IgD-negative memory B cell (primary cell): Measurements from ENCODE around the gene YWHAH. TPM values are rescaled to one million over a fixed set of nuclear protein-coding genes. Genes with fewer than 3 reads are reported as not detected.
"Not testable (repeated sequence)": the region's sequence is repeated elsewhere in the genome, so short reads cannot be mapped to it uniquely, and the experiment has no call there.

Source experiments
- H3K27ac Mint-ChIP-seq, 3 donors: one replicate each; pipeline ENCODE4 v1.8.0; 2020 to 2022; ENCODE audit warnings: mild to moderate bottlenecking in 3 of 3, mixed read lengths in 3 of 3, moderate library complexity in 1 of 3
- H3K27me3 Mint-ChIP-seq: one replicate; pipeline ENCODE4 v1.8.0; 2021; ENCODE audit warnings: mixed read lengths
- H3K36me3 Mint-ChIP-seq: one replicate; pipeline ENCODE4 v1.8.0; 2020; ENCODE audit warnings: mild to moderate bottlenecking, mixed read lengths
- H3K4me1 Mint-ChIP-seq, 3 donors: one replicate each; pipeline ENCODE4 v1.8.0; 2020 to 2022; ENCODE audit warnings: mixed read lengths in 3 of 3, mild to moderate bottlenecking in 1 of 3
- H3K4me3 Mint-ChIP-seq, 4 donors: one replicate each; pipeline ENCODE4 v1.8.0; 2020 to 2022; ENCODE audit warnings: mild to moderate bottlenecking in 4 of 4, mixed read lengths in 4 of 4, moderate library complexity in 3 of 4
- H3K9me3 Mint-ChIP-seq, 3 donors: one replicate each; pipeline ENCODE4 v1.8.0; 2020 to 2021; ENCODE audit warnings: mixed read lengths in 3 of 3, mild to moderate bottlenecking in 1 of 3
- polyA plus RNA-seq: library from polyadenylated mRNA; unstranded; fragments of 300-500 nt; fragmentation: Illumina TruSeq; gene quantifications from one replicate; pipeline ENCODE4 v1.2.3, GENCODE V29; 2021

YWHAH gene
- polyA plus RNA-seq, 1 donor from 2014 or later, result 65.3 TPM

- no peaks in the 10 kb centered on the region for H3K27me3 Mint-ChIP-seq
- peak overlapping the region; percentile 46 to 93 (median 83) for H3K4me3 Mint-ChIP-seq
- H3K9me3 Mint-ChIP-seq, result no peaks in the 10 kb centered on the region
- peak overlapping the region; percentile 74 to 96 (median 89) for H3K27ac Mint-ChIP-seq
- H3K4me1 Mint-ChIP-seq, result peaks cover 10 to 19% (median 14%) of the 10 kb centered on the region in 3 donors
- no peaks in the 10 kb centered on the region for H3K36me3 Mint-ChIP-seq
Observed at GRCh38 chr22:31970490-31971444, 26.4 kb downstream of the YWHAH start.

- Mint-ChIP-seq H3K4me1 (peaks cover 10 to 21% (median 17%) of the 10 kb centered on the region in 3 donors), H3K27me3 (no peaks in the 10 kb centered on the region), H3K4me3 (no peak overlapping the region), H3K36me3 (no peaks in the 10 kb centered on the region), H3K9me3 (no peaks in the 10 kb centered on the region), H3K27ac (no peak overlapping the region)
Observed at GRCh38 chr22:31972180-31972579, 27.8 kb downstream of the YWHAH start.

GRCh38 chr22:31973739-31974138 lies 29.4 kb downstream of the YWHAH start:
- H3K9me3 Mint-ChIP-seq, result no peaks in the 10 kb centered on the region
- H3K36me3 Mint-ChIP-seq, result no peaks in the 10 kb centered on the region
- peaks cover 10 to 31% (median 25%) of the 10 kb centered on the region in 3 donors for H3K4me1 Mint-ChIP-seq
- H3K27ac Mint-ChIP-seq, result peak overlapping the region in 1 of 3 donors; percentile 10
- H3K27me3 Mint-ChIP-seq, result no peaks in the 10 kb centered on the region
- no peak overlapping the region for H3K4me3 Mint-ChIP-seq

GRCh38 chr22:31977141-31977841 lies 33.0 kb downstream of the YWHAH start:
- peak overlapping the region in 1 of 4 donors; percentile 70 for H3K4me3 Mint-ChIP-seq
- H3K27me3 Mint-ChIP-seq, result no peaks in the 10 kb centered on the region
- no peaks in the 10 kb centered on the region for H3K9me3 Mint-ChIP-seq
- H3K36me3 Mint-ChIP-seq, result no peaks in the 10 kb centered on the region
- H3K4me1 Mint-ChIP-seq, result peaks cover 0 to 12% (median 11%) of the 10 kb centered on the region in 3 donors
- H3K27ac Mint-ChIP-seq, result peak overlapping the region in 1 of 3 donors; percentile 36

GRCh38 chr22:31977939-31978338 lies 33.6 kb downstream of the YWHAH start:
- H3K27ac Mint-ChIP-seq, result no peak overlapping the region
- H3K36me3 Mint-ChIP-seq, result no peaks in the 10 kb centered on the region

GRCh38 chr22:31980628-31981027 lies 36.3 kb downstream of the YWHAH start:
- Mint-ChIP-seq H3K4me3 (no peak overlapping the region), H3K9me3 (no peaks in the 10 kb centered on the region), H3K4me1 (peaks cover 0 to 12% (median 11%) of the 10 kb centered on the region in 3 donors), H3K27me3 (no peaks in the 10 kb centered on the region), H3K36me3 (no peaks in the 10 kb centered on the region), H3K27ac (no peak overlapping the region)

More at GRCh38 chr22:31977939-31978338, 33.6 kb downstream of the YWHAH start:
- Mint-ChIP-seq H3K9me3 (no peaks in the 10 kb centered on the region), H3K4me1 (peaks cover 0 to 12% (median 11%) of the 10 kb centered on the region in 3 donors), H3K27me3 (no peaks in the 10 kb centered on the region), H3K4me3 (peak overlapping the region in 1 of 4 donors; percentile 58)

GRCh38 chr22:31981976-31982375 lies 37.6 kb downstream of the YWHAH start:
- H3K27me3 Mint-ChIP-seq, H3K36me3 Mint-ChIP-seq, H3K4me3 Mint-ChIP-seq, H3K9me3 Mint-ChIP-seq, H3K27ac Mint-ChIP-seq: not testable (repeated sequence)
- H3K4me1 Mint-ChIP-seq, result peaks cover 0 to 12% (median 10%) of the 10 kb centered on the region in 3 donors

- Mint-ChIP-seq H3K4me3 (no peak overlapping the region), H3K27me3 (peaks cover 9% of the 10 kb centered on the region), H3K36me3 (no peaks in the 10 kb centered on the region), H3K27ac (peak overlapping the region in 1 of 3 donors; percentile 9), H3K9me3 (no peaks in the 10 kb centered on the region), H3K4me1 (no peaks in the 10 kb centered on the region)
Observed at GRCh38 chr22:31983911-31984656, 39.7 kb downstream of the YWHAH start.

- no peak overlapping the region for H3K27ac Mint-ChIP-seq
Observed at GRCh38 chr22:31987218-31987617, 42.9 kb downstream of the YWHAH start.

GRCh38 chr22:31991102-31991839 lies 46.9 kb downstream of the YWHAH start:
- Mint-ChIP-seq H3K4me3 (no peak overlapping the region), H3K27me3 (peaks cover 10% of the 10 kb centered on the region), H3K4me1 (no peaks in the 10 kb centered on the region), H3K27ac (no peak overlapping the region), H3K36me3 (no peaks in the 10 kb centered on the region), H3K9me3 (no peaks in the 10 kb centered on the region)

More at GRCh38 chr22:31987218-31987617, 42.9 kb downstream of the YWHAH start:
- no peaks in the 10 kb centered on the region for H3K36me3 Mint-ChIP-seq
- no peaks in the 10 kb centered on the region for H3K9me3 Mint-ChIP-seq
- no peak overlapping the region for H3K4me3 Mint-ChIP-seq
- H3K27me3 Mint-ChIP-seq, result peaks cover 10% of the 10 kb centered on the region
- no peaks in the 10 kb centered on the region for H3K4me1 Mint-ChIP-seq

GRCh38 chr22:31995046-31995445 lies 50.7 kb downstream of the YWHAH start:
- Mint-ChIP-seq H3K27me3 (peaks cover 4% of the 10 kb centered on the region), H3K36me3 (no peaks in the 10 kb centered on the region), H3K27ac (no peak overlapping the region), H3K9me3 (no peaks in the 10 kb centered on the region), H3K4me1 (no peaks in the 10 kb centered on the region), H3K4me3 (no peak overlapping the region)

GRCh38 chr22:31995807-31996206 lies 51.5 kb downstream of the YWHAH start:
- Mint-ChIP-seq H3K9me3 (no peaks in the 10 kb centered on the region), H3K36me3 (peaks cover 2% of the 10 kb centered on the region), H3K4me1 (no peaks in the 10 kb centered on the region), H3K27ac (no peak overlapping the region), H3K27me3 (peaks cover 4% of the 10 kb centered on the region), H3K4me3 (no peak overlapping the region)

GRCh38 chr22:31998784-31999385 lies 54.5 kb downstream of the YWHAH start:
- peaks cover 6% of the 10 kb centered on the region for H3K27me3 Mint-ChIP-seq
- H3K4me1 Mint-ChIP-seq, result no peaks in the 10 kb centered on the region
- H3K36me3 Mint-ChIP-seq, result peaks cover 3% of the 10 kb centered on the region
- no peak overlapping the region for H3K27ac Mint-ChIP-seq
- peak overlapping the region in 1 of 4 donors; percentile 41 for H3K4me3 Mint-ChIP-seq
- peaks cover 0 to 2% (median 2%) of the 10 kb centered on the region in 3 donors for H3K9me3 Mint-ChIP-seq

GRCh38 chr22:32000181-32000580 lies 55.8 kb downstream of the YWHAH start:
- Mint-ChIP-seq H3K9me3 (peaks cover 0 to 2% (median 2%) of the 10 kb centered on the region in 3 donors), H3K4me1 (no peaks in the 10 kb centered on the region), H3K27ac (no peak overlapping the region), H3K27me3 (peaks cover 8% of the 10 kb centered on the region), H3K36me3 (peaks cover 3% of the 10 kb centered on the region), H3K4me3 (no peak overlapping the region)
